OCI-LY7 (cell line): ENCODE data around the gene B3GALNT2. TPM values are rescaled to one million over a fixed set of nuclear protein-coding genes. Genes with fewer than 3 reads are reported as not detected.

Experiments used
- BruUV-seq: library from RNA; stranded (reverse); fragments of 400-500 nt; replicated peaks from 2 replicates; lab custom pipeline; 2021; lab: Mats Ljungman, UMichigan
- CTCF ChIA-PET: fragments of 300-600 bp; sonication (Branson Sonifier 250); formaldehyde crosslinking; loops from one replicate; lab custom pipeline; 2022; ENCODE audit warnings: antibody characterized with exemption; ENCODE audit not compliant: unreplicated experiment; lab: Charles Lee
- POLR2A ChIA-PET: fragments of 300-600 bp; sonication (Branson Sonifier 250); formaldehyde crosslinking; loops from one replicate; lab custom pipeline; 2022; ENCODE audit warnings: antibody characterized with exemption; lab: Charles Lee
- DNase-seq: peaks from one replicate; pipeline ENCODE4 v3.0.0-alpha.2; 2015; ENCODE audit warnings: low spot score
- H2AFZ ChIP-seq: fragments of 200-600 bp; sonication (generic), shearing (Covaris generic); 2 replicates; pipeline ENCODE4 v1.6.1; 2014; ENCODE audit warnings: mild to moderate bottlenecking, antibody characterized with exemption, low read length, moderate library complexity
- H3K27ac ChIP-seq: fragments of 200-600 bp; sonication (generic); 2 replicates; pipeline ENCODE4 v1.5.1; 2014; ENCODE audit warnings: mixed run types, low read depth, mild to moderate bottlenecking, moderate library complexity, low read length, inconsistent platforms; ENCODE audit not compliant: poor library complexity, severe bottlenecking
- H3K36me3 ChIP-seq: fragments of 200-600 bp; sonication (generic); 2 replicates; pipeline ENCODE4 v1.6.1; 2014; ENCODE audit warnings: mild to moderate bottlenecking, antibody characterized with exemption, low read length, moderate library complexity, mixed read lengths; ENCODE audit not compliant: insufficient read depth
- H3K4me1 ChIP-seq: fragments of 200-600 bp; sonication (generic); 2 replicates; pipeline ENCODE4 v1.5.1; 2014; ENCODE audit warnings: mild to moderate bottlenecking, low read length; ENCODE audit not compliant: insufficient read depth, poor library complexity, severe bottlenecking
- H3K4me2 ChIP-seq: fragments of 200-600 bp; sonication (generic); 2 replicates; pipeline ENCODE4 v1.6.1; 2014; ENCODE audit warnings: mild to moderate bottlenecking, low read length
- H3K4me3 ChIP-seq: fragments of 200-600 bp; sonication (generic); 2 replicates; pipeline ENCODE4 v1.5.1; 2014; ENCODE audit warnings: mild to moderate bottlenecking, low read depth, low read length; ENCODE audit not compliant: poor library complexity, severe bottlenecking
- H3K79me2 ChIP-seq: fragments of 200-600 bp; sonication (generic); 2 replicates; pipeline ENCODE4 v1.6.1; 2016; ENCODE audit warnings: low read depth, mild to moderate bottlenecking, low read length, moderate library complexity, mixed read lengths; ENCODE audit not compliant: insufficient read depth
- H3K9me2 ChIP-seq: fragments of 200-600 bp; sonication (generic); 2 replicates; pipeline ENCODE4 v1.6.1; 2016; ENCODE audit warnings: mild to moderate bottlenecking, low read length, mixed read lengths; ENCODE audit not compliant: insufficient read depth
- H3K9me3 ChIP-seq: fragments of 200-600 bp; sonication (generic); 2 replicates; pipeline ENCODE4 v1.6.1; 2014; ENCODE audit warnings: mild to moderate bottlenecking, mixed run types, low read length, mixed read lengths
- H4K20me1 ChIP-seq: fragments of 200-600 bp; sonication (generic); 2 replicates; pipeline ENCODE4 v1.6.1; 2014; ENCODE audit warnings: mild to moderate bottlenecking, antibody characterized with exemption, low read length, moderate library complexity, mixed read lengths; ENCODE audit not compliant: insufficient read depth
- CTCF ChIP-seq: fragments of 200-600 bp; sonication (generic); conservative IDR thresholded peaks from 2 replicates; pipeline ENCODE4 v1.5.1; 2014; ENCODE audit warnings: mild to moderate bottlenecking, antibody characterized with exemption, low read length, moderate library complexity, mixed read lengths
- EZH2phosphoT487 ChIP-seq: fragments of 200-600 bp; sonication (generic); IDR thresholded peaks from 2 replicates; pipeline ENCODE4 v1.6.1; 2018; ENCODE audit warnings: low read depth, borderline replicate concordance, mild to moderate bottlenecking, mixed run types, antibody characterized with exemption, low read length, moderate library complexity, mixed read lengths
- intact Hi-C: fragments of 100-400 bp; cut with micrococcal nuclease; formaldehyde crosslinking; loops from one replicate; pipeline ENCODE4 v1.10.0; 2022; ENCODE audit not compliant: unreplicated experiment
- total RNA-seq, 2 experiments: library from RNA; depleted of rRNA in 1 of 2; stranded (reverse); fragments of >200 nt in 1 of 2; shearing (Covaris generic) in 1 of 2; gene quantifications; 2 replicates each; pipeline ENCODE4 v1.2.3, GENCODE V29; 2014 to 2022

Gene B3GALNT2
- total RNA-seq, 2 experiments from 2014 or later, result 18.6 to 24.3 TPM

- ChIA-PET POLR2A (no interaction called here), CTCF (no interaction called here)
- H2AFZ ChIP-seq, result no peak overlapping the region
- no peak overlapping the region for H3K4me2 ChIP-seq
- H3K9me2 ChIP-seq, result no peaks in the 10 kb centered on the region
- no peaks in the 10 kb centered on the region for H4K20me1 ChIP-seq
- intact Hi-C loops, result no loop called here
- no peaks in the 10 kb centered on the region for H3K79me2 ChIP-seq
- H3K36me3 ChIP-seq, result no peaks in the 10 kb centered on the region
- BruUV-seq, result no TSS peak
- TF ChIP-seq EZH2phosphoT487 (no peak), CTCF (no peak)
- H3K4me3 ChIP-seq, result no peak overlapping the region
- H3K4me1 ChIP-seq, result no peaks in the 10 kb centered on the region
- H3K27ac ChIP-seq, result no peak overlapping the region
- DNase-seq, result no peak
- H3K9me3 ChIP-seq, result no peaks in the 10 kb centered on the region
Measured at GRCh38 chr1:235511470-235512240, 7.4 kb upstream of the B3GALNT2 start.

GRCh38 chr1:235510823-235511222 is 6.6 kb upstream of the B3GALNT2 start:
- intact Hi-C loops, result no loop called here
- BruUV-seq, result no TSS peak
- no peak for DNase-seq
- H3K4me2 ChIP-seq, result no peak overlapping the region
- CTCF ChIA-PET, result no interaction called here
- H3K4me3 ChIP-seq, result no peak overlapping the region
- peaks cover 5% of the 10 kb centered on the region for H3K4me1 ChIP-seq
- H4K20me1 ChIP-seq, result no peaks in the 10 kb centered on the region
- no peaks in the 10 kb centered on the region for H3K9me3 ChIP-seq
- no peak overlapping the region for H2AFZ ChIP-seq
- POLR2A ChIA-PET, result no interaction called here
- H3K79me2 ChIP-seq, result no peaks in the 10 kb centered on the region
- H3K36me3 ChIP-seq, result no peaks in the 10 kb centered on the region
- no peaks in the 10 kb centered on the region for H3K9me2 ChIP-seq
- no peak overlapping the region for H3K27ac ChIP-seq
- TF ChIP-seq EZH2phosphoT487 (no peak), CTCF (no peak)

- intact Hi-C loops, result loop anchor here (10.0 kb wide), 2 partner anchors 647 to 1033 kb away; partner anchors contain the start of gene TARBP1
- Histone ChIP-seq H3K4me3 (no peak overlapping the region), H4K20me1 (peaks cover 9% of the 10 kb centered on the region; the same call in 1 of the 2 replicates), H3K79me2 (peaks cover 11% of the 10 kb centered on the region), H3K36me3 (no peaks in the 10 kb centered on the region), H3K27ac (no peak overlapping the region), H3K9me3 (no peaks in the 10 kb centered on the region), H2AFZ (no peak overlapping the region), H3K9me2 (no peaks in the 10 kb centered on the region), H3K4me1 (peaks cover 15% of the 10 kb centered on the region), H3K4me2 (no peak overlapping the region)
- CTCF ChIA-PET, result no interaction called here
- BruUV-seq, result no TSS peak
- POLR2A ChIA-PET, result interaction anchor here (0.6 to 0.7 kb wide), 2 partner anchors 192 to 422 kb away, joined by 4 to 6 read pairs; no protein-coding TSS in a partner anchor
- TF ChIP-seq EZH2phosphoT487 (no peak), CTCF (no peak)
- no peak for DNase-seq
Measured at GRCh38 chr1:235507623-235508022, 3.4 kb upstream of the B3GALNT2 start.
